D721Med (cell line): ENCODE data around the gene TMEM170A.

Source experiments
- DNase-seq: peaks from one replicate; pipeline ENCODE4 v3.0.0; 2011; ENCODE audit warnings: low spot score; ENCODE audit not compliant: insufficient read length
- FAIRE-seq: peaks from 2 replicates; lab custom pipeline; 2011; peaks lifted over from hg19 to GRCh38; lab: Jason Lieb, UNC
- TF ChIP-seq, protein P1 (sequence below): IDR thresholded peaks from 2 replicates; pipeline ENCODE4 v1.5.1; 2012; ENCODE audit warnings: mild to moderate bottlenecking, control low read depth; ENCODE audit not compliant: insufficient read depth; ENCODE audit errors: missing control alignments

TMEM170A gene

GRCh38 chr16:75402821-75403475 is 61.5 kb downstream of the TMEM170A start:
- DNase-seq (no peak), FAIRE-seq (no peak)
- TF ChIP-seq, protein P1, sequence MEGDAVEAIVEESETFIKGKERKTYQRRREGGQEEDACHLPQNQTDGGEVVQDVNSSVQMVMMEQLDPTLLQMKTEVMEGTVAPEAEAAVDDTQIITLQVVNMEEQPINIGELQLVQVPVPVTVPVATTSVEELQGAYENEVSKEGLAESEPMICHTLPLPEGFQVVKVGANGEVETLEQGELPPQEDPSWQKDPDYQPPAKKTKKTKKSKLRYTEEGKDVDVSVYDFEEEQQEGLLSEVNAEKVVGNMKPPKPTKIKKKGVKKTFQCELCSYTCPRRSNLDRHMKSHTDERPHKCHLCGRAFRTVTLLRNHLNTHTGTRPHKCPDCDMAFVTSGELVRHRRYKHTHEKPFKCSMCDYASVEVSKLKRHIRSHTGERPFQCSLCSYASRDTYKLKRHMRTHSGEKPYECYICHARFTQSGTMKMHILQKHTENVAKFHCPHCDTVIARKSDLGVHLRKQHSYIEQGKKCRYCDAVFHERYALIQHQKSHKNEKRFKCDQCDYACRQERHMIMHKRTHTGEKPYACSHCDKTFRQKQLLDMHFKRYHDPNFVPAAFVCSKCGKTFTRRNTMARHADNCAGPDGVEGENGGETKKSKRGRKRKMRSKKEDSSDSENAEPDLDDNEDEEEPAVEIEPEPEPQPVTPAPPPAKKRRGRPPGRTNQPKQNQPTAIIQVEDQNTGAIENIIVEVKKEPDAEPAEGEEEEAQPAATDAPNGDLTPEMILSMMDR, result peak; percentile 73

GRCh38 chr16:75402159-75402820 is 62.2 kb downstream of the TMEM170A start:
- DNase-seq (no peak), FAIRE-seq (no peak)
- TF ChIP-seq, protein P1, result no peak

- DNase-seq, result no peak
- TF ChIP-seq, protein P1, result no peak
- FAIRE-seq, result no peak
These were observed 62.8 kb downstream of the TMEM170A start for GRCh38 chr16:75401691-75402090.

GRCh38 chr16:75398333-75398732 is 66.2 kb downstream of the TMEM170A start:
- DNase-seq (no peak), FAIRE-seq (no peak)
- TF ChIP-seq, protein P1, result no peak

GRCh38 chr16:75394941-75395340 is 69.5 kb downstream of the TMEM170A start:
- no peak for FAIRE-seq
- no peak for DNase-seq
- TF ChIP-seq, protein P1, result no peak
